ENCODE results near the gene KAZN.

KAZN gene

DNA sequence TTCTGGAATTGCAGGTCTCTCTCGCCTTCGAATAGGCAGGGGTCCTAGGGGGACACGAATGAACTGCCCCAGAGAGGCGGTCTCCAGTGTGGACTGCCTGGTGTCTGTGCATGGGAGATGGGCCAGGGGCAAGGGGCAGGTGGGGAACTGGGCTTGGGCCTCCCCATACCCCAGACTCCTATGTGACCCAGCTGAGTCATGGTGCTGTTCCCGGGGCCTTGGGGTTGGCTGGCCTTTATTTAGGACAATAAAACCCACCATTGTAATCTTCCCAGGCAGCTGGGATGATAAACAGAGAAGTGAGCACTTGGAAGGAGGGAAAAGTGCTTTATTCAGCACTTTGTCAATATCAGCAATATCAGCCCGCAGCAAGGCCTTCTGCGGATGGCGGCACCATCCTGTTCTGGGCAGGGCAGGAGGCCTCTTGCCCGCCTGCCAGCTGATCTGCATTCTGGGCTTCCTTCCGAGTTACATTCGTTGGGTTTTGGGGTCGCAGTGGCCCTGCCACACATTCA is 346.0 kb downstream of the KAZN start:
- DNase-seq = no peak

DNA sequence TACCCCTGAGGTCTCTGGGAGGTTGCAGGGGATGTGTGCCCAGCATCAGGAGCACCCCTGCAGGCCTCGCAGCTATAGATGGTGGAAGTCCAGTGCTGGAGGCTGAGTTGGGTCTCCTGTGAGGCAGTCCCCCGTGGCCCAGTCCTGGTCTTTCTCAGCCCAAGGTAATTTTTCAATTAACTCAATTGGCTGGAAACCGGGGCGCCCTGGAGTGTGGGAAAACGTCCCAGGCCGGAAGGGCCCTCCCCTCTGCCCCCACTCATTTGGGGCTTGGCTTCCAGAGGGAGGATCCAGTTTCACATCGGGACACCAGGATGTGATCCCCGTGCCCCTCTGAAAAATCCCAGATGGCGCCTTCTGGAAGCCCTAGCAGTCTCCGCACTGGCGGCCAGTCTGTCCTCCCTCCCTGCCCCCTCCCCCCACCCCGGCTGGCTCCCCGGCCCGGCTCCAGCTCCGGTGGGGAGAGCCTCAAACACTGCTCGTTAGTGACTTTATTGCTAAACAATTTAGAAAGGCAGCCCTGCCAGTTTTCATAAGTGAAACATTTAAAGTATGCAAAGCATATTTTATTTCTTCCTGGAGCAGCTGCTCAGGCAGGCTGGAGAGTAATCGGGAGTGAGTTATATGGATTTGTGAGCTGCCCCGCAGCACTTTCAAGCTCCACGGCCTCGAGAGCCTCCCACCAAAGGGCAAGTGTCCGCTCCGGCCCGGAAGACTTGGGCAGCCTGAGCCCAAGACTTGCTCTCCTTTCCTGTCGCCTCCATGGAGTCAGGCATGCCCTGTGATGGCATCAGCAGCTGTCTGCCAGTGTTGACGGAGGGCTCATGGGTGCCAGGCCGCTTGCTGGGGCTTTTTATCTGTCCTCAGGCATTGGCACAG is 346.9 kb downstream of the KAZN start:
- no peak for DNase-seq

DNA sequence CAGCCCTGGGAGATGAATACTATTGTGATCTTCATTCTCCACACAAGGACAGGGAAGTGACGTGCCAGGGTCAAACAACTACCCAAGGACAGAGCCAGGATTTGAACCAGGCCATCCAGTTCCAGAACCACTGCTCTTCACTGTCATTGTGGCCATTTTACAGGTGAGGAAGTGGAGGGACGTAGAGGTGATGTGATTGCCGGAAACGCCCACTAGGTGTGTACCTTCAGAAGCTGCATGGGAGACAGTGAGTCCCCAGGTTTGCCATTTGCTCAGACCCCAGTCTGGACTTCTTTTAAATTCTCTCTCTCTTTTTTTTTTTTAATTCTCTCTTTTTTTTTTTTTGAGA is 347.5 kb downstream of the KAZN start:
- DNase-seq = no peak

DNA sequence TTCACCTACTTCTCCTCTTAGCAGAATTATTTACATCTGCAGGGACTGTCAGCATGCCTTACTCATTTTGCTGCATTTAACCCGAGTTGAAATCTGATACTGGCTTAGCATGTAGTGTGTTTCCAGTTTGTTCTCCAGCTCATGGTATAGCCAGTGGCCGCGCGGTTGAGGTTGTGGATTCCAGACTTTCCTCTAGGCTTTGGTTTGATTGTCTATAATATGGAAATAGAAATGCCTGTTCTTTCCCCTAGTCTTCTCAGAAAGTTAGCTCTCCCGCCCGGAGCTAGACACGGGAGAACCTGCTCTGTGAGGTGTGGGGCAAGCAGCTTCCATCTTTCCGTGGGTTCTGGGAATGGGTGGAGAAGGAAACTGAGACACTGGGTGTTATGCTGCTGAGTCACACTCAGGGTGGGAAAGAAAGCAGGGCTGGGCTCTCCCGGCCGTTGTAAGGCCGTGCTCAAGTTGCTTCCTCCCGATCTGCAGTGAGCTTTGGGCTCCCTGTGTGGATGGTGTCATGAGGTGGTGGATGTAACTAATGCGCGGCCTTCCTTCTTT is 348.3 kb downstream of the KAZN start:
- DNase-seq = no peak

DNA sequence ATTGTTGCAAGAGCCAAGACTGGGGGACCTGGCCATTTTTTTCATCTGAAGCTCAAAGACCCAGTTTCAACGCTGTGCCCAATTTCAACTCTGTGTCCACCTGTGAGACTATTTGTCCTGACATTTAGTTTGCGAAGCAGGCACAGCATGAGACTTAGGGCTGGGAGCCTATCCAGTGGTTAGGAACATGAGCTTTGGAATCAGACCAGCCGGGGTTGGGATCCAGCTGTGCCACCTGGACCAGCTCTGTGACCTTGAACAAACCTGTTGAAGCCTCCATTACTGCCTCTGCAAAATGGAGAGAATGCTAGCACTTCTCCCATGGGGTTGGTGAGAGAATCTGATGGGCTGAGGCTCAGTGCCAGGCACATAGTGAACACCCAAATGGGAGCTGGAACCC is 348.9 kb downstream of the KAZN start:
- DNase-seq = no peak

DNA sequence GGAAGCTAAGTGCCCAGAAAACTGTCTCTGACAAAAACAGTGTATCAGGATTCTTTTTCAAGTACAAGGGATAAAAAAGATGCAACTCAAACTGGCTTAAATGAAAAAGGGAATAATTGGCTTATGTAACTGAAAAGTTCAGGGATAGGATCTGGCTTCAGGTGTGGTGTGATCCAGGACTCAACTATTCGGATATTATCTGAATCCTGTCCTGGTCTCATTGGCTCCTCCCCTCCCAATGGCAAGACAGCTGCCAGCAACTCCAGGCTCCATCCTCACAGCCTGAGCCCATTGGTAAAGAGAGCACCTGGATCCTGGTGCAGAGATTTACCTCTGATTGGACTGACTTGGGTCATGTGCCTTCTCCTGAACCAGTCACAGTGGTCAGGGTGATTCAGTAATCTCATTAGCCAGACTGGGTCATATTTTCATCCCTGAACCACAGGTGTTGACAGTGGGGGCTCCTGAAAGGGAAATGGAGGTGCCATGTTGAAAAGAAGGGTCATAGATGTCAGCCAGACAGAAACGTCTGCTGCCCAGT is 349.7 kb downstream of the KAZN start:
- no peak for DNase-seq

DNA sequence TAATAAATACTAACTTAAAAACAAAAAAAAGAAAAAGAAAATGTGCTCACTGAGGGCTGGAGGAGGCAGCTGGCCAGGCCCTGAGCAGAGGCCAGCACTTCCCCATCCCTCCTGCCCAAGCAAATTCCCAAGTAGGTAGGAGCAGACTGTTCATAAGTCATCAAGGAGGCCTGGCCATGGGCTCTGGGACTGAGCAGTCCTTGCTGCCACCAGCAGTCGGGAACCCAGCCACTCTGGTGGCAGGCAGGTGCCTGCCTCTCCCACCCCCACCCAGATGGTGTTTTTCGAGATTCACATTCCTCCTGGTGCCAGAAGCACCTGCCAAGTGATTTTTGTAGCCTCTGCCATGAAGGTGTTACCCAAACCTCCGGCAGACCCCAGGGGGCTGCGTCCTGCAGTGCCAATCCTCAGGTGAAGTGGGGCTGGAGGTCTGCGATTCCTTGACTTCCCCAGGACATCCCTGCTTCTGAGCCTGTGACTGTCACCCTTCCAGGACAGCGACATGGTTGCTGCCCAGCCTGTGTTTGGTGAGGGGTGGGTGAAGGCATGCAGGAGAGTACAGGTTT is 350.9 kb downstream of the KAZN start:
- DNase-seq = no peak

DNA sequence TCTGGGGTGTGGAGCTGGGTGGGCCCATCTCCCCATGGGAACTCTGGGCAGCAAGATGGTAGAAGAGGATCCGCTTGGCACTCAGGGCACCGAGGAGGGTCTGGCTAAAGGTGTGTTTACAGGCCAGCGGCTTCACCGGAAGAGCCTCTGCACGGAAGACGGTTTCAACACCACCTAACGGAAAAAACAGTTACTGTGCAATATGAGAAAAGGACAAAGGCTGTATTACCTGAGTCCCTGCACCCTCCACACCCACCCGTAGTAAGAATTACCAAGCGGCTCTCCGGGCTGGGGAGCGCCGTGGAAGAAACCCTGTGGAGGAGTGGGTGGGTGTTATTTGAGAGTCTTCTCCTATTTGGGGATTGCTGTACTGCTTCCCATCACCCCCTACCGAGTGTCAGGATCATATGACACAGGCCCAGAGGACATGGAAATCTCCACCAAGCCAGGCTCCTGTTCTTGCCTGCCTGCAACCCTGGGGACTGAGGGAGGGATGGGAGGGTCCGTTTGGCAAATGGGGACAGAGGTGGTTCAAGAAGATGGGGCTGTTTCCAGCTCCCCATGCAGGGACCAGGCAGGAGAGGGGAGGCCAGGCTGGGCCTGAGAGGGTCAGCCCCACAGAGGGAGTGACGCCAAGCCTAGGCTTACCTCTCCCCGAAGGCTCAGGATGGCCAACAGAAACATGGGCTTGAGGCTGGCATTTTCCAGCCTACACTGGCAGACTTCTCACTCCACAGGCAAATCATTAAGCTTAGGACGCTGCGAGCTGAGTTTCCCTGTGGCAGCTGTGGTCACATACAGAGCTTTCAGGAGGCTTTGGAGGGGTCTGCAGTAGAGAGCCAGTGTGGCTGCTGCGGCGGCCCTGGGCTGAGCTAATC is 351.6 kb downstream of the KAZN start:
- no peak for DNase-seq

DNA sequence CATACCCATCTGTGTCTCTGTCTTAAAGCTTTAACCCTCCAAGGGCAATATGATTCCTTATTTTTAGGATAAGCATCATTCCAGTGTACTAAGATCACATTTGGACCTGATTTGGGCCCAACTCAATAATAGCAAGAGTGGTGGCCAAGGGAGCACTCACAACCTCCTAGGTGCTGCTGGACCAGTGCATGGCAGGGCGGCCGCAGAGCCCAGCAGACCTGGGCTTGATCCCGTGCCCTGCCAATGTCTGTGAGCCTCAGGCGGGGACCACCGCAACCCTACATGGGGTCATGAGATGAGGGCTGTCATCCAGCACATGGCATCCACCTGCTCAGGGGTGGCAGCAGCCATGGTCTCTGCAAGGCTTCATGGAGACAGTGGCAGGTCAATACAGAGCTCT is 353.3 kb downstream of the KAZN start:
- DNase-seq = no peak

DNA sequence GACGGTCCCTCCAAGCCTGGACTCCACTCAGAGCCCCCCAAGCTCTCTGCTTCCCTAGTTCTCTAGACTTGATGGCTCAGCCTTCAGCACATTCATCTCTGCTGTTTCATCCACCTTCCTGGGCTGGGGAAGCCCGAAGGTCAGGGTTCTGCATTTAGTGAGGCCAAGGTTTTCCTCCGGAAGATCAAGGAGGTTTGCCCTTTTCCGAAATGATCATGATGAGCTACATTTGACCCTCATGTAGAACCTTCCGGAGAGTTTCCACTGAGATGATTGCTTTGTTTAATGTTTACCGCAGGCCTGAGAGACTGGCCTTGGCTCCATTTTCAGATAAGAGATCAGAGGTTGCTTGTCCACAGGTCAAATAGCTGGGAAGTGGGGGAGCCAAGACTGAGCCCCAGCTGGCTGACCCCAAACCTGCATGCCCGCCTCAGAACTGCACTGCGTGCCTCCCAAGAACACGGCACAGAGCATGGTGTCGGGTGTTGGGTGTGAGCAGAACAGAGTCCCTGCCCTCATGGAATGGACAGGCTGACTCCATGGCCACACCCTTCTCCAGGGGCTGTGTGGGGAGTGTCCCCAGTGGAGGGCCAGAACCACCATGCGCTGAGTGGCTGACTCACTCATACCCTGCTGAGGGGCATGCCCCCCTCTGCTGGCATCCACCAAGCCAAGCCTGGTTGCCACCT is 354.3 kb downstream of the KAZN start:
- DNase-seq = no peak

DNA sequence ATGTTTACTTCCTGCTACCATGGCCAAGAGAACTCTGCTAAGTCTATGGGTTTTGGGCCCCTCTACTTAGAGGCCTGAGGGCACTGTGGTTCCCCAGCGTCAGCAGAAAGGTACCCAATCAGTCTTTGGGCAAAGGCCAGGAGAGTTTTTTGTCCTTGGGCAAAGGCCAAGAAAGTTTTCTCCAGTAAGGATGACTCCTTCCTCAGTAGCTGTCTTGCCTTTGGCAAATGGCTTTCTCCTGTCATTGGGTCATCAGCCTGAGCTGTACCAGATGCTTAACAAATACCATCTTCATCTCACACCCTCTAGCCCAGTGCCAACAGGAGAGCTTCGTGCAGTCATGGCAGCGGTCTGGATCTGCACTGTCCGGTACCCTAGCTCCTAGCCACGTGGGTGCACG is 355.7 kb downstream of the KAZN start:
- no peak for DNase-seq

DNA sequence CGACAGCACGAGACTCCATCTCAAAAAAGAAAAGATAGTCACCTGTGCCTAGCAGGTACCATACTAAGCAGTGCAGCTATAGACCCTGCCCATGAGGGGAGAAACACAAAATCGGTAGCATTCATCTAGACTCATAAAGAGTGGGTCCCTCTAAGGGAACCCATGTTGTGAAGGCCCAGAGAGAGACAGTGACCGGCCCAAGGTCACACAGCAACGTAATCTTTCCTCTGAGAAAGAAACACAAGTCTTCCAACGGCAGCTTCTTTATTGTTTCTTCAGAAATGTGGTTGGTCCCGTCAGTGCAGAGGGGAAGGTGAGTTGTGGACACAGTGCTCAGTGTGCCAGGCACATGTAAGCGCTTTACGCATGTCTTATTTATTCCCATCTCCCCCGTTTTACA is 356.4 kb downstream of the KAZN start:
- DNase-seq = no peak

DNA sequence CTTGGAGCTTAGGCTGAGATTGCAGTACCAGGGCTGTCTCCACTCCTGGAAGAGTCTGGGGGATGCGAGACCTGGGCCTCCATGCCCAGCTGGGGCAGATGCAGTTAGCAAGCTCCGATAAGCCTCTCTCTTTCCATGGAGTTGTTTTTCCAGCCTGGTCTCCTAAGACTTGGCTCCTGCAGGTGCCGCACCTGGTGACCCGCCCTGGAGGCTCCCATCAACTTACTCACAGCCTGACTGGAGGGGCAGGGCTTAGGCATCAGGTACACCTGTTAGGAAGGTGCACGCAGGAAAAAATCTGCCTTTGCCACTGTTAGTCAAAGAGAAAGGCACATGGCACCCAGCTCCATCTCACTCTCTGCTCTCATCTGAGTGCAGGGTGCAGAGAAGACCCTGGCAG is 356.9 kb downstream of the KAZN start:
- no peak for DNase-seq

DNA sequence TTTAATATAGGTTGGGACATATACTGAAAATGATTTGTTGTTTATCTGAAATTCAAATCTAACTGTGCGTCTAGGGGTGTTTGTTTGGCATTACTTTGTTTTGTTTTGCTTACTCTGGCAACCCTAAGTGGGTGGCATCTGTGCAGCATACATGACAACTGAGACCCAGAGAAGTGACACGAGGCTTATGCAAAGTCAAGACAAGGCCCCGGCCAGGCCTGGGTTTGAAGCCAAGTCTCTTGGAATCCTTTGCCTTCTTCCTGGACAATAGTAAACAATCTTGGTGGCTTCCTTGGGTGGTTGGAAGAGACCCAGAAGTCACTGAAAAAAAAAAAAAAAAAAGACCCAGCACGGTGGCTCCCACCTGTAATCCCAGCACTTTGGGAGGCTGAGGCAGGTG is 357.5 kb downstream of the KAZN start:
- no peak for DNase-seq

DNA sequence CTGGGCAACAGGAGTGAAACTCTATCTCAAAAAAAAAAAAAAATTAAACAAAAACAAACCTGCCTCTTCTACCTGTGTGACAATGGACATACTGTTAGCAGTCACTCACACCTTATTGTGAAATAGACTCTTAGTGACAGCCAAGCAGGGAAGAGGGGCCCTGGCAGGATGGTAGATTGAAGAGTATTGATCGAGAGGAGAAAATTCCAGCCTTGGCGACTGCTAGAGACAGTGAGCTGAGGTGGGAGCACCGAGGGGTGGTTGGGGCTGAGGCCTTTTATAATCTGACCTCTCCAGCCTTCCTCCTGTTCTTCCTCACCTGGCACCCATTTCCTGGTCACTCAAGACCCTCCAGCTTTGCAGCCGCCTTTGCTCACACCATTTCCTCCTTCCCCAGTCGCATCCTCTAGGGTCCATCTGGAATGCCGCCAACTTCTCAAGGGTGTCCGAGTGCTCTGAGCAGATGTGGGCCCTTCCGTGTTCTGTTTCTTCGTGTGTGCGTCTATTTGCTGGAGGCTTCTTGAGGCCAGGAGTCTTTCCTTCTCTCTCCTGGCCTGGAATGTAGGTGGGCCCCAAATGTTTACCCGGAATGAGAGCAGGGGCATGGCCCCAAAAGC is 358.2 kb downstream of the KAZN start:
- no peak for DNase-seq

DNA sequence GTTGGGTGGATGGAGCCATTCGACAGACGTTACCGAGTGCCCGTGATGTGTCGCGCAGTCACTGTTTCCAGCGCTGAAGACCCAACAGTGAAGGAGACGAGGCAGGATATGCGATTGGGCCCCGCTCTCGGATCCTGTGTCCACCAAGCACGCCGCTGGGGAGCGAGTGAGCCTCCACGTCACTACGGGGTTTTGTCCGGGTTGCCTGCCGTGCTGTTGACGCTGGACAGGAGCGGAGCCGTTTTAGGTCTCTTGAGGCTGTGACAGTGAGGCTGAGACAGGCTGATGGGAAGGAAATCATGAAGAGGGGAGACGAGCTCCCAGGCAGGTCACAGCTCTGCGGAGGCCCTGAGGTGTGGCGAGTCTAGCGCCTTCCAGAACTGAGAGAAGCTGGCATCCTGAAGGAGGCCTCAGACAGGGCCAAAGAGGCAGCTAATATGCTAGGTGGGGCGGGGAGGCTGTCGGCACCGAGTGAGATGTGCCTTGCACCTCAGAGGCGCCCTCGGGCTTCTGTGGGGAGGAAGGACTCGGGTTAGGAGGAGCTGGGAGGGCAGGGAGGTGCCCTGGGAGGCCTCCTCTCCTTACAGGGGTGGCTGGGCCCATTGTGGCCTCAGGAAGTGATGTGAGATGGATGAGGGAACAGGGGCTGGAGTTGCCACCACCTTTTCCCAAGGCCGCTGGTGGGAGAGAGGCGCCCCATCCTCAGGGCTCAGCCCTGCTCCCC is 359.1 kb downstream of the KAZN start:
- no peak for DNase-seq

DNA sequence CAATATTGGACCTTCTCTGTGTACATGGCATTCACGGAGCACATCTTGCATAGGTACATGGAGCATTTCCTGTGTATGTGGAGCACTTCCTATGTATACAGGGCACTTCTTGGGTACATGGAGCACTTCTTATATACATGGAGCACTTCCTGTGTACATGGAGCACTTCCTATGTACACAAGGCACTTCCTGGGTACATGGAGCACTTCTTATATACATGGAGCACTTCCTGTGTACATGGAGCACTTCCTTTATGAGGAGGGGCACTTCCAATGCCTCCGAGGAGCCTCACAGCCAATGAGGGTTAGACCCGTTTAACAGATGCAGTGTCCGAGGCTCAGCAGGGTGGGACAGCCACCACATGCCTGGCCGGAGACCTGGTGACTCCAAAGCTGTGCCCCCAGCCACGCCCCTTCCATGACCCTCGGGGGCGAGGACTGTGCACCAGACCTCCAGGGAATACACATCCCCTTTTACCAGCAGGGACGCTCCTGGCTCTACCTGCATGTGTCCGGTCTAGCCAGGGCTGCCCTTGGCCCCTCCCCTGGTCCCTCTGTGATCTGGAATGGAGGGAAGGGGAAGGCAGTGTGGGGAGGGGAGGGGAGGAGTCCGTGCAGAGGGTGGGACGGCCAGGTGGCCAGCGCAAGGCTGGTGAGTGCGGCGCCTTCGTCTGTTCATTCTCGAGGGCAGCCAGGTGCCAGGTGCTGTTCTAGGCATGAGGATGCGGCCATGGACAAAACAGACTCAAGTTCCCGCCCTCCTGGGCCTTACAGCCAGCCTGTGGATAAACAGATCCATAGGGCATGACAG is 360.0 kb downstream of the KAZN start:
- DNase-seq = no peak

DNA sequence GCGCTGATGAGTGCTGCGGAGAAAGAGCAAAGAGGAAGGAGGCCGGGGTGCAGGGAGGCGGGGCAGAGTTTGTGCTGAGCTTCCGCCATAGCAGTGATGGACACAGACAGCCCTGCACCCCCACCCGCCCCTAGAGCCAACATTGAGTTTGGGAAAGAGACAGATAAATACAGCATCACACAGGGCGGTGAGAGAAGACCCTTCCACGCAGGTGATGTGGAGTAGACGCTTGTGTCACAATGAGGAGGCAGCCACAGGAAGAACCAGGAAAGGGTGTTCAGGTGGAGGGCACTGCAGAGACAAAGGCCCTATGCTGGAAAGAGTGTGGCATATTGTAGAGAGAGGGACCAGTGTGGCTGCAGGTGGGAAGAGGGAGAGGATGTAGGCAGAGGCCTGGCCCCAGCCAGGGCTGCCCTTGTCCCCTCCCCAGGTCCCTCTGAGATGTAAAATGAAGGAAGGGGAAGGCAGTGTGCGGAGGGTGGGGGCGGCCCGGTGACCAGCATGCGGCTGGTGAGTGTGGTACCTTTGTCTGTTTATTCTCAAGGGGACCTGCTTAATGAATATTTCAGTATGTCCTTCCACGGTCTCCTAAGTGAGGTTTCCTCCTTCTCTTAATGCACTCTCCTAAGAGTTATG is 360.7 kb downstream of the KAZN start:
- no peak for DNase-seq

DNA sequence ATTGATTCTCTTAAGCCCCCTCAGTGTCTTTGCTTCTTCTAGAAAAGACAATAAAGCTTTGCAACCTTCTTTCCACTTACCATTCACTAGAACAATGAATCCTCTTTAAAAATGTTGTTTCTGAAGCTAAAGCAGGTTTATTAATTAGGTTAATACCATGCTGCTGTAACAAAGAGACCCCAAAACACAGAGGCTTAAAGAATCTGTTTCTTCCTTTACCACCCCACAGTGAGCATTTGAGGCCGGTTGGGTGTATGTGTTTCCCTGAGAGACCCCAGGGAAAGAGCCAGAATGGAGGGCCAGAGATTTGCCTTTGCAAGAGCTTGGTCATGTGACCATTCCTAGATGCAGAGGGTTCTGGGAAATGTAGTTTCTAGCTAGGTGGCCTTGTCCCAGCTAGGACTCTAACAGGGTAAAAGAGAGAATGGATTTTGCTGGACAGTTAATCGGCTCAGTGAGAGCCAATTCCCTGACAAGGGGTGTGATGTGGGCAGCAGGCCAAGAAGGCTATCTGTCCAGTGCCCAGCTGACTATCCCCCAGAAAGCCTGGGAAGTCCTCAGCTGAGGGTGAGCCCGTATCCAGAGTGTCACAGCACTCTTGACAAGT is 363.3 kb downstream of the KAZN start:
- DNase-seq = no peak

All from stimulated activated CD4-positive, alpha-beta T cell treated with anti-CD3 and anti-CD28 coated beads, Interleukin-15, amount 100 ng/mL, for 24 hours (primary cell).